Ovary (tissue), 3 donors: ENCODE data around the gene PCID2.

Experiments
- CTCF ChIP-seq, 3 donors: fragments of 450-650 bp in 2 of 3; fragments of 200-600 bp in 1 of 3; IDR thresholded peaks; one replicate each; pipeline versions ENCODE4 v1.5.1 to v1.8.0; 2016 to 2022; ENCODE audit warnings: antibody characterized with exemption in 3 of 3, mild to moderate bottlenecking in 1 of 3
- EP300 ChIP-seq: sonication (generic); formaldehyde crosslinking; IDR thresholded peaks from one replicate; pipeline ENCODE4 v1.6.1; 2017; ENCODE audit warnings: antibody characterized with exemption
- POLR2A ChIP-seq: fragments of 450-650 bp; IDR thresholded peaks from one replicate; pipeline ENCODE4 v1.6.1; 2017; ENCODE audit warnings: antibody characterized with exemption, mild to moderate bottlenecking, moderate library complexity
- donor health status: DM: no; HTN: no; CAD: no.

- TF ChIP-seq CTCF (IDR thresholded peaks at IDR 0.05) (no peak), POLR2A (no peak), EP300 (no peak)
These were observed 66.9 kb downstream of the PCID2 start for GRCh38 chr13:113141601-113141970.
